Measurements from ENCODE around the gene MYH11.
"Not testable (repeated sequence)": the region's sequence is repeated elsewhere in the genome, so short reads cannot be mapped to it uniquely, and the experiment has no call there.

MYH11 gene

GRCh38 chr16:15703029-15703736 is 153.6 kb downstream of the MYH11 start:
- no peak for DNase-seq

- DNase-seq: no peak
Observed at GRCh38 chr16:15701975-15702970, 154.6 kb downstream of the MYH11 start.

- no peak for DNase-seq
Observed at GRCh38 chr16:15701367-15701766, 155.5 kb downstream of the MYH11 start.

GRCh38 chr16:15699819-15700218 is 157.0 kb downstream of the MYH11 start:
- no peak for DNase-seq

- DNase-seq: no peak
Observed at GRCh38 chr16:15694499-15694898, 162.3 kb downstream of the MYH11 start.

- not testable (repeated sequence) for DNase-seq
Observed at GRCh38 chr16:15692508-15692907, 164.3 kb downstream of the MYH11 start.

- no peak for DNase-seq
Observed at GRCh38 chr16:15691046-15691445, 165.8 kb downstream of the MYH11 start.

- no peak for DNase-seq
Observed at GRCh38 chr16:15690296-15690695, 166.5 kb downstream of the MYH11 start.

GRCh38 chr16:15689290-15689689 is 167.5 kb downstream of the MYH11 start:
- DNase-seq: no peak

- DNase-seq: no peak
Observed at GRCh38 chr16:15686287-15686686, 170.5 kb downstream of the MYH11 start.

GRCh38 chr16:15682105-15682570 is 174.7 kb downstream of the MYH11 start:
- no peak for DNase-seq

GRCh38 chr16:15677447-15677846 is 179.4 kb downstream of the MYH11 start:
- DNase-seq: no peak

GRCh38 chr16:15676506-15676905 is 180.3 kb downstream of the MYH11 start:
- DNase-seq: no peak

GRCh38 chr16:15674571-15674970 is 182.3 kb downstream of the MYH11 start:
- no peak for DNase-seq

GRCh38 chr16:15672514-15673167 is 184.2 kb downstream of the MYH11 start:
- DNase-seq: no peak

- not testable (repeated sequence) for DNase-seq
Observed at GRCh38 chr16:15672127-15672513, 184.7 kb downstream of the MYH11 start.

GRCh38 chr16:15671530-15672117 is 185.2 kb downstream of the MYH11 start:
- no peak for DNase-seq

GRCh38 chr16:15667091-15667742 is 189.6 kb downstream of the MYH11 start:
- DNase-seq: no peak

GRCh38 chr16:15665107-15665506 is 191.7 kb downstream of the MYH11 start:
- DNase-seq: no peak

- no peak for DNase-seq
Observed at GRCh38 chr16:15660203-15660601, 196.6 kb downstream of the MYH11 start.

GRCh38 chr16:15658556-15658955 is 198.3 kb downstream of the MYH11 start:
- DNase-seq: no peak

GRCh38 chr16:15658149-15658548 is 198.7 kb downstream of the MYH11 start:
- no peak for DNase-seq
